Keratinocyte (primary cell): Measurements from ENCODE around the gene EFEMP1. TPM values are rescaled to one million over a fixed set of nuclear protein-coding genes. Genes with fewer than 3 reads are reported as not detected.

ENCODE experiments used
- DNase-seq: peaks from one replicate; pipeline ENCODE4 v3.0.0-alpha.2; 2011; ENCODE audit warnings: low read depth, missing footprints, low spot score
- FAIRE-seq: peaks from 2 replicates; lab custom pipeline; 2011; peaks lifted over from hg19 to GRCh38; lab: Jason Lieb, UNC
- H2AFZ ChIP-seq: 2 replicates; pipeline ENCODE4 v1.6.0; 2012; ENCODE audit warnings: low read length, control low read depth, inconsistent platforms; ENCODE audit not compliant: control insufficient read depth
- H3K27ac ChIP-seq: 2 replicates; pipeline ENCODE4 v1.5.1; 2011; ENCODE audit warnings: low read length; ENCODE audit not compliant: control insufficient read depth, insufficient read depth
- H3K27me3 ChIP-seq: 3 replicates; pipeline ENCODE4 v1.6.0; 2011; ENCODE audit warnings: low read length; ENCODE audit not compliant: control insufficient read depth, insufficient read depth; ENCODE audit errors: extremely low read depth
- H3K36me3 ChIP-seq, 2 experiments: 2 replicates in 1 of 2; 3 replicates in 1 of 2; pipeline ENCODE4 v1.5.1; 2011; ENCODE audit warnings: low read length in 2 of 2, mild to moderate bottlenecking in 1 of 2; ENCODE audit not compliant: control insufficient read depth in 2 of 2, insufficient read depth in 2 of 2; ENCODE audit errors: extremely low read depth in 1 of 2
- H3K4me1 ChIP-seq: 3 replicates; pipeline ENCODE4 v1.5.1; 2011; ENCODE audit warnings: low read length; ENCODE audit not compliant: control insufficient read depth, insufficient read depth; ENCODE audit errors: extremely low read depth
- H3K4me2 ChIP-seq: 3 replicates; pipeline ENCODE4 v1.6.0; 2011; ENCODE audit warnings: low read depth, low read length; ENCODE audit not compliant: control insufficient read depth, insufficient read depth; ENCODE audit errors: extremely low read depth
- H3K4me3 ChIP-seq, 3 experiments: fragments of 200-600 bp in 1 of 3; sonication (generic) in 1 of 3; 2 replicates in 2 of 3; 3 replicates in 1 of 3; pipeline ENCODE4 v1.5.1; 2011 to 2016; ENCODE audit warnings: low read length in 3 of 3, mild to moderate bottlenecking in 3 of 3, control low read depth in 2 of 3, inconsistent platforms in 1 of 3, low read depth in 1 of 3, mixed read lengths in 1 of 3, mixed run types in 1 of 3, moderate library complexity in 1 of 3; ENCODE audit not compliant: control insufficient read depth in 2 of 3, insufficient read depth in 2 of 3; ENCODE audit errors: extremely low read depth in 1 of 3
- H3K79me2 ChIP-seq: 2 replicates; pipeline ENCODE4 v1.6.0; 2012; ENCODE audit warnings: low read length; ENCODE audit not compliant: control insufficient read depth, insufficient read depth
- H3K9ac ChIP-seq: 3 replicates; pipeline ENCODE4 v1.6.0; 2011; ENCODE audit warnings: low read length; ENCODE audit not compliant: control insufficient read depth, insufficient read depth; ENCODE audit errors: extremely low read depth
- H3K9me1 ChIP-seq: 3 replicates; pipeline ENCODE4 v1.6.0; 2011; ENCODE audit warnings: low read length; ENCODE audit not compliant: control insufficient read depth, insufficient read depth; ENCODE audit errors: extremely low read depth
- H3K9me3 ChIP-seq: 2 replicates; pipeline ENCODE4 v1.5.1; 2012; ENCODE audit warnings: low read depth, low read length; ENCODE audit not compliant: control insufficient read depth
- H4K20me1 ChIP-seq: 3 replicates; pipeline ENCODE4 v1.6.0; 2011; ENCODE audit warnings: low read length; ENCODE audit not compliant: control insufficient read depth, insufficient read depth; ENCODE audit errors: extremely low read depth
- EZH2 ChIP-seq: IDR thresholded peaks from one replicate; pipeline ENCODE4 v1.6.1; 2012; ENCODE audit warnings: inconsistent platforms, mild to moderate bottlenecking, low read length, moderate library complexity
- dilution Hi-C: fragments of 300-500 bp; cut with MboI; formaldehyde crosslinking; loops from one replicate; pipeline ENCODE4 v1.7.0; 2020; ENCODE audit warnings: low sequenced_read_pairs; ENCODE audit not compliant: extremely low pct_ligation_motif_present
- polyA plus RNA-seq, 5 experiments: library from polyadenylated mRNA; depleted of rRNA in 3 of 5; stranded (reverse) in 3 of 5; stranded (forward) in 1 of 5; unstranded in 1 of 5; fragments of >200 nt; gene quantifications; 1 replicate in 1 of 5; 2 replicates in 3 of 5; 3 replicates in 1 of 5; pipeline versions ENCODE4 v1.2.1 to v1.2.3, GENCODE V29; 2011 to 2012; ENCODE audit warnings: missing spikeins in 2 of 5, low read depth in 1 of 5, low replicate concordance in 1 of 5
- TF ChIP-seq, protein P1 (sequence below), 3 experiments: IDR thresholded peaks in 1 of 3; conservative IDR thresholded peaks in 1 of 3; optimal IDR thresholded peaks in 1 of 3; 2 replicates in 2 of 3; 3 replicates in 1 of 3; pipeline versions ENCODE3 to v1.5.1; 2011; ENCODE audit warnings: low read length in 3 of 3, mild to moderate bottlenecking in 3 of 3, moderate library complexity in 2 of 3, control low read depth in 1 of 3, inconsistent platforms in 1 of 3; ENCODE audit not compliant: insufficient read depth in 2 of 3; ENCODE audit errors: extremely low read depth in 1 of 3

Gene EFEMP1
- polyA plus RNA-seq, 1 donor (not counting 4 experiments of a cell fraction or from before 2014, with no cell fraction given): 234 TPM

DNA sequence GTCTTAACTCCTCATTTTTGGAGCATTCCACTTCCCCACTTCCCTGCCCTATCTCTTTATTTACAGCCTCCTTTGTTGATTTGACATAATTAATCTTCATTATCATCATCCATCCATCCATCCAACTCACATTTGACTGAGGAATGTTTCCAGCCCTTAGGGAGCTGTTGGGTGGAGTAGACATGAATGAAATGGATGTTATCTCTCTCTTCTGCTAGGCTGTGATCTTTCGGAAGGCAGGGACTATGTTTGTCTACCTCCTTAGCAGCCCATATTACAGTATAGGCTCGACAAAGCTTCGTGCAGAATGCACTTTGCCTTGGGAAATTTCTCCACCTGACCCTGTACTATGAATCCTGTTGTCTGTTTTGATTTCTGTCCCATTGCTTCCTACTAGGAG lies 7.7 kb upstream of the EFEMP1 start:
- no peaks in the 10 kb centered on the region for H3K79me2 ChIP-seq
- TF ChIP-seq, protein P1, sequence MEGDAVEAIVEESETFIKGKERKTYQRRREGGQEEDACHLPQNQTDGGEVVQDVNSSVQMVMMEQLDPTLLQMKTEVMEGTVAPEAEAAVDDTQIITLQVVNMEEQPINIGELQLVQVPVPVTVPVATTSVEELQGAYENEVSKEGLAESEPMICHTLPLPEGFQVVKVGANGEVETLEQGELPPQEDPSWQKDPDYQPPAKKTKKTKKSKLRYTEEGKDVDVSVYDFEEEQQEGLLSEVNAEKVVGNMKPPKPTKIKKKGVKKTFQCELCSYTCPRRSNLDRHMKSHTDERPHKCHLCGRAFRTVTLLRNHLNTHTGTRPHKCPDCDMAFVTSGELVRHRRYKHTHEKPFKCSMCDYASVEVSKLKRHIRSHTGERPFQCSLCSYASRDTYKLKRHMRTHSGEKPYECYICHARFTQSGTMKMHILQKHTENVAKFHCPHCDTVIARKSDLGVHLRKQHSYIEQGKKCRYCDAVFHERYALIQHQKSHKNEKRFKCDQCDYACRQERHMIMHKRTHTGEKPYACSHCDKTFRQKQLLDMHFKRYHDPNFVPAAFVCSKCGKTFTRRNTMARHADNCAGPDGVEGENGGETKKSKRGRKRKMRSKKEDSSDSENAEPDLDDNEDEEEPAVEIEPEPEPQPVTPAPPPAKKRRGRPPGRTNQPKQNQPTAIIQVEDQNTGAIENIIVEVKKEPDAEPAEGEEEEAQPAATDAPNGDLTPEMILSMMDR (optimal IDR thresholded peaks at IDR 0.05 in 1 of 3, IDR thresholded peaks at IDR 0.05 in 1 of 3, conservative IDR thresholded peaks at IDR 0.05 in 1 of 3; ENCODE audit: extremely low read depth in 1 of 3, insufficient read depth in 2 of 3, low read length in 3 of 3): no peak
- TF ChIP-seq EZH2: no peak
- H3K4me3 ChIP-seq: no peak overlapping the region
- no peaks in the 10 kb centered on the region for H3K9me3 ChIP-seq
- H3K4me1 ChIP-seq: no peaks in the 10 kb centered on the region
- H2AFZ ChIP-seq: no peak overlapping the region
- no peak for DNase-seq
- no peak overlapping the region for H3K4me2 ChIP-seq
- dilution Hi-C loops: no loop called here
- no peaks in the 10 kb centered on the region for H3K9me1 ChIP-seq
- H3K36me3 ChIP-seq: no peaks in the 10 kb centered on the region
- no peaks in the 10 kb centered on the region for H4K20me1 ChIP-seq
- no peak for FAIRE-seq
- no peaks in the 10 kb centered on the region for H3K27me3 ChIP-seq
- H3K27ac ChIP-seq: no peak overlapping the region
- no peak overlapping the region for H3K9ac ChIP-seq

DNA sequence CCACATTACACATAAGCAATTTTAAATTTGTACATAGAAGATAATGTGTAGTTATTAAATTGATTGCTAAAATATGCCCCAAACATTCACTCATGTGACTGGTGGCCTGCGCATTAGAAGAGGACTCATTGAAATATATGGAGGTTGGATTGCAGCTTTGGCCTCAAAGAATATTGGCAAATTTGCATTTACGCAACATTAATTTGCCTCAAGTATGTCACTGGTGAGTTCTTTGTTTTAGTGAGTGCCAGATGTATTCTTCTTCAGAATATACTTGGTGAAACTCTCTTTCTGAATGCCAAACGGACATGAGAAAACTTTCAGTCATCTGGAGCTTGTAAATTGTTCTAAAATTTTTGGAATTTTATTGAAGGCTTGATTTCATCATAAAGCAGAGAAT lies 5.9 kb upstream of the EFEMP1 start:
- DNase-seq (no peak), FAIRE-seq (no peak)
- H3K79me2 ChIP-seq: no peaks in the 10 kb centered on the region
- H2AFZ ChIP-seq: no peak overlapping the region
- dilution Hi-C loops: no loop called here
- no peak overlapping the region for H3K4me3 ChIP-seq
- no peak overlapping the region for H3K9ac ChIP-seq
- no peaks in the 10 kb centered on the region for H3K27me3 ChIP-seq
- H3K27ac ChIP-seq: no peak overlapping the region
- no peaks in the 10 kb centered on the region for H4K20me1 ChIP-seq
- no peak for TF ChIP-seq EZH2
- TF ChIP-seq, protein P1 (optimal IDR thresholded peaks at IDR 0.05 in 1 of 3, IDR thresholded peaks at IDR 0.05 in 1 of 3, conservative IDR thresholded peaks at IDR 0.05 in 1 of 3; ENCODE audit: extremely low read depth in 1 of 3, insufficient read depth in 2 of 3, low read length in 3 of 3): no peak
- H3K4me2 ChIP-seq: no peak overlapping the region
- no peaks in the 10 kb centered on the region for H3K9me1 ChIP-seq
- no peaks in the 10 kb centered on the region for H3K9me3 ChIP-seq
- H3K4me1 ChIP-seq: no peaks in the 10 kb centered on the region
- H3K36me3 ChIP-seq: no peaks in the 10 kb centered on the region
